KMS-11 (cell line): Measurements from ENCODE around the gene NCK2.

Source experiments
- H2AFZ ChIP-seq: fragments of 200-600 bp; sonication (generic); 2 replicates; pipeline ENCODE4 v1.6.1; 2016; ENCODE audit warnings: antibody characterized with exemption, mixed run types, low read depth
- H3K27ac ChIP-seq: fragments of 200-600 bp; sonication (generic); 2 replicates; pipeline ENCODE4 v1.6.1; 2016; ENCODE audit warnings: mild to moderate bottlenecking, mixed run types
- H3K27me3 ChIP-seq: fragments of 200-600 bp; sonication (generic); 2 replicates; pipeline ENCODE4 v1.6.1; 2017; ENCODE audit warnings: mild to moderate bottlenecking, low read depth, mixed run types, moderate library complexity; ENCODE audit not compliant: insufficient read depth
- H3K36me3 ChIP-seq: fragments of 200-600 bp; sonication (generic); 2 replicates; pipeline ENCODE4 v1.6.1; 2017; ENCODE audit warnings: mild to moderate bottlenecking, mixed run types; ENCODE audit not compliant: insufficient read depth
- H3K4me1 ChIP-seq: fragments of 200-600 bp; sonication (generic); 2 replicates; pipeline ENCODE4 v1.6.1; 2016; ENCODE audit warnings: mild to moderate bottlenecking, low read depth, mixed run types; ENCODE audit not compliant: poor library complexity, severe bottlenecking
- H3K4me2 ChIP-seq: fragments of 200-600 bp; sonication (generic); 2 replicates; pipeline ENCODE4 v1.7.0; 2016; ENCODE audit warnings: mild to moderate bottlenecking, mixed run types
- H3K4me3 ChIP-seq: fragments of 200-600 bp; sonication (generic); IDR thresholded peaks from 2 replicates; pipeline ENCODE4 v1.6.1; 2017; ENCODE audit warnings: low read depth, low read length, mixed read lengths; ENCODE audit not compliant: insufficient read depth
- H3K79me2 ChIP-seq: fragments of 200-600 bp; sonication (generic); 2 replicates; pipeline ENCODE4 v1.6.1; 2016; ENCODE audit warnings: low read depth, mixed run types; ENCODE audit not compliant: insufficient read depth
- H3K9ac ChIP-seq: fragments of 200-600 bp; sonication (generic); 2 replicates; pipeline ENCODE4 v1.6.1; 2016; ENCODE audit warnings: mild to moderate bottlenecking, mixed run types
- H4K20me1 ChIP-seq: fragments of 200-600 bp; sonication (generic); 2 replicates; pipeline ENCODE4 v1.6.1; 2016; ENCODE audit warnings: mild to moderate bottlenecking, mixed run types; ENCODE audit not compliant: insufficient read depth
- TF ChIP-seq, protein P1 (sequence below): fragments of 200-600 bp; sonication (generic); conservative IDR thresholded peaks from 2 replicates; pipeline ENCODE4 v1.6.1; 2017; ENCODE audit warnings: low read depth, mild to moderate bottlenecking, antibody characterized with exemption, low read length, moderate library complexity, mixed read lengths

NCK2 gene

DNA sequence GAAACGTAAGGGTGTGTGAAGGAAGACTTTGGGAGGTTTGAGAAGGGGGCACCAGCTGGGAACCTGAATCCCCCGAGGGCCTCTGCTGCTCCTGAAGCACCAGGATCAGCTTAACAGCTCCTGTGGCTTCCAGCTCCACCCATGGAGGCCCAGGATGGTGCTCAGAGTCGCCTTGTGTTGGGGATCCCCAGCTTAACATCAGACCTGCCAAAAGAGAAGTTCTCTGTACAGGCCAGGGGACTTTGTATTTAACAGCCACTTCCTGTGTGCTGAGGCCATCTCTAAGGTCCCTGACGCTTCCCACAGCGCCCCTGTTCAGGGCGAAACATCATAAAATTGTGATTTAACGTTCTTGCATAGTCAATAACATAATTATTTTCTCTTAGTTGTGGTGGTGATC, 77.5 kb downstream of the NCK2 start:
- no peak overlapping the region for H3K4me3 ChIP-seq
- no peak overlapping the region for H3K9ac ChIP-seq
- TF ChIP-seq, protein P1, sequence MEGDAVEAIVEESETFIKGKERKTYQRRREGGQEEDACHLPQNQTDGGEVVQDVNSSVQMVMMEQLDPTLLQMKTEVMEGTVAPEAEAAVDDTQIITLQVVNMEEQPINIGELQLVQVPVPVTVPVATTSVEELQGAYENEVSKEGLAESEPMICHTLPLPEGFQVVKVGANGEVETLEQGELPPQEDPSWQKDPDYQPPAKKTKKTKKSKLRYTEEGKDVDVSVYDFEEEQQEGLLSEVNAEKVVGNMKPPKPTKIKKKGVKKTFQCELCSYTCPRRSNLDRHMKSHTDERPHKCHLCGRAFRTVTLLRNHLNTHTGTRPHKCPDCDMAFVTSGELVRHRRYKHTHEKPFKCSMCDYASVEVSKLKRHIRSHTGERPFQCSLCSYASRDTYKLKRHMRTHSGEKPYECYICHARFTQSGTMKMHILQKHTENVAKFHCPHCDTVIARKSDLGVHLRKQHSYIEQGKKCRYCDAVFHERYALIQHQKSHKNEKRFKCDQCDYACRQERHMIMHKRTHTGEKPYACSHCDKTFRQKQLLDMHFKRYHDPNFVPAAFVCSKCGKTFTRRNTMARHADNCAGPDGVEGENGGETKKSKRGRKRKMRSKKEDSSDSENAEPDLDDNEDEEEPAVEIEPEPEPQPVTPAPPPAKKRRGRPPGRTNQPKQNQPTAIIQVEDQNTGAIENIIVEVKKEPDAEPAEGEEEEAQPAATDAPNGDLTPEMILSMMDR, result no peak
- H3K27me3 ChIP-seq, result no peaks in the 10 kb centered on the region
- no peaks in the 10 kb centered on the region for H3K4me1 ChIP-seq
- no peak overlapping the region for H2AFZ ChIP-seq
- no peak overlapping the region for H3K4me2 ChIP-seq
- no peaks in the 10 kb centered on the region for H3K36me3 ChIP-seq
- no peaks in the 10 kb centered on the region for H4K20me1 ChIP-seq
- H3K79me2 ChIP-seq, result no peaks in the 10 kb centered on the region
- no peak overlapping the region for H3K27ac ChIP-seq

DNA sequence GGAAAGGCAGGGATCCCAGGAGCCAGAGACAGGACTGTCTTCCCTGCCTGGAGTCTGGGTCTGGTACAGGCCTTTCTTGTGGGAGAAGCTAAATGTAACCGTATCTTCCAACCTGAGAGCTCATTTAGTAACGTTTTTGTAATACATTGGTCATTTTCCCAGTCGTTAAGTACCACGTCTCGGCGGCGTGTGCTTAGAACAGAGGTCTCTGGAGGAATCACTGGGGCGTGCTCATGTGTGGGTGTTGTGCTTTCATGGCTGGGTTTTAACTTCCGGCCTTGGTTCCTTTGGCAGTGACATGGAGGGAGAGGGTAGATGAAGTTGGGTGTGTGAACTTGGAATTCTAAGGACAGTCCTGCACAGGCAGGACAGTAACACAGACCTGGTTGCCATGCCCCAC, 79.7 kb downstream of the NCK2 start:
- H2AFZ ChIP-seq, result no peak overlapping the region
- H4K20me1 ChIP-seq, result no peaks in the 10 kb centered on the region
- no peaks in the 10 kb centered on the region for H3K79me2 ChIP-seq
- TF ChIP-seq, protein P1, result no peak
- H3K9ac ChIP-seq, result no peak overlapping the region
- H3K36me3 ChIP-seq, result no peaks in the 10 kb centered on the region
- no peak overlapping the region for H3K4me2 ChIP-seq
- no peak overlapping the region for H3K27ac ChIP-seq
- H3K4me3 ChIP-seq, result no peak overlapping the region
- no peaks in the 10 kb centered on the region for H3K4me1 ChIP-seq
- no peaks in the 10 kb centered on the region for H3K27me3 ChIP-seq

DNA sequence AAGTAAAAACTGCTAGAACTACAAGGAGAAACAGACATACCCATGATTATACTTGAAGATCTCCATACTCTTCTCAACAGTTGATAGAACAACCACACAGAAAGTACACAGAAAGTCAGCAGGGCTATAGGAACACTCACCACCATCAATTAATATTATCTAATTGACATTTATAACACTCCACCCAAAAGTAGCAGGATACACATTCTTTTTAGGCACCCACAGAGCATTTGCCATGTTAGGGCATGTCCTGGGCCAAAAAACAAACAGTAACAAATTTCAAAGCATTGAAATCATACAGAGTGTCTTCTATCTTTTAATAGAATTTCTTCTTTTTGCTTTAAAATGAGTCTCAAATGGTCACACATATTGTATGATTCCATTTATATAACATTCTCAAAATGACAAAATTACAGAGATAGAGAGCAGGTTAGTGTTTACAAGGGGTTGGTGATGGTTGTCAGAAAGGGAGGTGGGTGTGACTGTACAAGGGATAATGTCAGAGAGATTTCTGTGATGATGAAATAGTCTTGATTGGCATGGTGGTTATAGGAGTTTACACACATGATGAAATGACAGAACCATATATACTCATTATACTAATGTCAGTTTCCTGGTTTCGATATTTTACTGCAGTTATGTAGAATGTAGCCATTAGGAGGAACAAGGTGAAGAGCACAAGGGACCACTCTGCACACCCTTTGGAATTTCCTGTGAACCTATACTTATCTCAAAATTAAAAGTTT, 82.8 kb downstream of the NCK2 start:
- Histone ChIP-seq H3K4me2 (no peak overlapping the region), H3K36me3 (no peaks in the 10 kb centered on the region), H3K27me3 (no peaks in the 10 kb centered on the region), H3K4me1 (no peaks in the 10 kb centered on the region), H3K9ac (no peak overlapping the region), H3K27ac (no peak overlapping the region), H4K20me1 (no peaks in the 10 kb centered on the region), H3K79me2 (no peaks in the 10 kb centered on the region; the same call in 1 of the 2 replicates), H3K4me3 (no peak overlapping the region), H2AFZ (no peak overlapping the region)
- TF ChIP-seq, protein P1, result no peak

DNA sequence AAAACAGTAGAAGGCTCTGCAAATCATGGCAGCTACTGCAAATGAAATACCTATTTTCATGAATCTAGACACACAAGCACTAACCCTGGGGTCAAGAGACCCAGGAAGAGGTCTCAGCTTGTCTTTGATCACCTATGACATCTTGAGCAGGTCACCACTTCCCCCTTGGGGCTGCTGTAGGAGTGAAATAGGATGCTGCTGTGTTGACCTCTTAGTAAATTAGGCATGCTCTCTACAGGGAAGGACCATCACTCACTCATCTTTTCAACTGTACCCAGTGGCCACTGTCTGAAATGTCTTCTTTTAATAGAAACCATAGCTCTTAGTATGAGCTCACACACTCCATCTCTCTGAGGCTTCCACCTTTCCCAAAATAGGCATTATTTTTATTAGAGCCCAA, 83.8 kb downstream of the NCK2 start:
- H4K20me1 ChIP-seq, result no peaks in the 10 kb centered on the region

More for the DNA sequence above, 83.8 kb downstream of the NCK2 start:
- TF ChIP-seq, protein P1, result no peak
- Histone ChIP-seq H3K4me2 (no peak overlapping the region), H3K27me3 (no peaks in the 10 kb centered on the region), H3K36me3 (no peaks in the 10 kb centered on the region), H3K9ac (no peak overlapping the region), H3K4me1 (no peaks in the 10 kb centered on the region), H3K27ac (no peak overlapping the region), H3K79me2 (peaks cover 8% of the 10 kb centered on the region; the same call in 1 of the 2 replicates), H2AFZ (no peak overlapping the region), H3K4me3 (no peak overlapping the region)
